ENCODE results near the gene SH3TC1. TPM values are rescaled to one million over a fixed set of nuclear protein-coding genes. Genes with fewer than 3 reads are reported as not detected.
A peak's percentile ranks its signal among the peaks of the same experiment; 100 is the strongest.

Gene SH3TC1
- total and polyA plus RNA-seq, 2 of the 13 experiments (the other 11 are each of a cell fraction or from before 2014, with no cell fraction given) = 14.9 to 21.8 TPM

DNA sequence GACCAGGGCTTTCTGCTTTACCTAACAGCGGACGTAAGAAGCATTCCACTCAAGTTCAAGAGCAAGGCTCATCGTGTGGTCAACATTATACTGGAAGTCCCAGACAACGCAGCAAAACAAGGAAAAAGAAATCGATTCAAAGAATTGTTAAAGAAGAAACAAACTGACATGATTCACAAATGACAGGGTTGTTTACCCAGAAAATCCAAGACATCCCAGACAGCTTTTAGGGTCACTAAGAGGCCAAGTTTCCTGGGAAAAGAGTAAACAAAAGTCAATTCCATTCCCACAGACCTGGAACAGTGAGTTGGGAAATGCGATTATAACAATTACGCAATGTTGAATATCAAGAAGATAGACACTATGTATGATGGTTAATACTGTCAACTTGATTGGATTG, 49.0 kb downstream of the SH3TC1 start:
- H3K27ac ChIP-seq (ENCODE audit: extremely low read length, insufficient read depth, low read length) = no peak overlapping the region
- in situ Hi-C loops (cut with HindIII; ENCODE audit: extremely low pct_ligation_motif_present, low pct_unique_long_range_greater_than_20kb) = no loop called here
- no peak for DNase-seq (ENCODE audit: low spot score)
- no peak for ATAC-seq
- H3K4me2 ChIP-seq (ENCODE audit: low read depth, low read length) = peak overlapping the region; percentile 87
- peaks cover 0 to 9% of the 10 kb centered on the region in 2 experiments; a peak in 1 of 5 replicates for H3K27me3 ChIP-seq (ENCODE audit: control insufficient read depth in 1 of 2, insufficient read depth in 2 of 2, low read length in 2 of 2)
- POLR2A ChIA-PET = no interaction called here
- 0 out of 6 replicates have a peak overlapping the region, but pooled peaks of 1 of the 3 experiments have one; percentile 54 for H3K4me3 ChIP-seq (replicated peaks in 1 of 3; ENCODE audit: insufficient read depth in 1 of 3, low read depth in 2 of 3, low read length in 3 of 3)
- no peaks in the 10 kb centered on the region for H3K79me2 ChIP-seq (ENCODE audit: insufficient read depth, low read length)
- H2AFZ ChIP-seq (ENCODE audit: low read length) = no peak overlapping the region
- TF ChIP-seq ZNF382 (CRISPR knock-in tag; IDR thresholded peaks at IDR 0.05; ENCODE audit: borderline replicate concordance) = no peak
- no peak for TF ChIP-seq POLR2AphosphoS5 (IDR thresholded peaks at IDR 0.05; ENCODE audit: low read depth, low read length)
- TF ChIP-seq CEBPB (IDR thresholded peaks at IDR 0.05; ENCODE audit: borderline replicate concordance, low read depth, low read length) = peak; percentile 83
- no peak for TF ChIP-seq SP1 (IDR thresholded peaks at IDR 0.05)
- TF ChIP-seq SP1 (CRISPR knock-in tag; IDR thresholded peaks at IDR 0.05) = no peak
- H3K9ac ChIP-seq (ENCODE audit: insufficient read depth, low read depth, low read length) = no peak overlapping the region
- no peaks in the 10 kb centered on the region for H3K9me3 ChIP-seq (ENCODE audit: low read length)
- CTCF ChIA-PET (ENCODE audit: low intra/inter-chr PET ratio, low total read pairs) = no interaction called here
- intact Hi-C loops (cut with micrococcal nuclease; ENCODE audit: unreplicated experiment) = no loop called here
- no TSS peak for BruUV-seq (replicated peaks)
- no peaks in the 10 kb centered on the region for H3K36me3 ChIP-seq (replicated peaks in 1 of 2; ENCODE audit: control insufficient read depth in 1 of 2, insufficient read depth in 2 of 2, low read length in 2 of 2)
- 16% methylated on average over 7 of the region's 7 CpGs for WGBS (ENCODE audit: low lambda C conversion rate)
- no peak for FAIRE-seq
- H3K4me1 ChIP-seq (ENCODE audit: insufficient read depth, low read length) = peaks cover 34% of the 10 kb centered on the region
- peaks cover 3% of the 10 kb centered on the region; the same call in 1 of the 2 replicates for H4K20me1 ChIP-seq (ENCODE audit: insufficient read depth, low read length)

DNA sequence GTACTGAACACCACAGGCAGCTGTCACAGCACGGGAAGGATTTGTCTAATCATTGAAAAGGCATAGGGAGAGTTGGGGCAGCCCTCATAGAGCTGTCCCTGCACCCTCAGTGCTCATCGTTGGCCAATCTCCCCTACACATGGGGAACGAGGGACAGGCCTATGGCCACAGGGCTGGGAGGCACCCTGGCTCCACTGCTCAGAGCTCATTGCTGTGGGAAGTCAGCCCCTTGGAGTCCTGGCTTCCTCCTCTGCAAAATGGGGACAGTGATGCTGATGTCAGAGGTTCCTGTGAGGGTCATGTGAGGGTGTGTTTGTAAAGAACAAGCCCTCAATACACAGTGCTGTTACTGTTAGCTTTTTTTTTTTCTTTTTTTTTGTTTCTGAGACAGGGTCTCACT, 51.1 kb downstream of the SH3TC1 start:
- Histone ChIP-seq H3K27me3 (ENCODE audit: control insufficient read depth in 1 of 2, insufficient read depth in 2 of 2, low read length in 2 of 2) (peaks cover 0 to 9% of the 10 kb centered on the region in 2 experiments; a peak in 1 of 5 replicates), H3K79me2 (ENCODE audit: insufficient read depth, low read length) (no peaks in the 10 kb centered on the region), H3K36me3 (replicated peaks in 1 of 2; ENCODE audit: control insufficient read depth in 1 of 2, insufficient read depth in 2 of 2, low read length in 2 of 2) (no peaks in the 10 kb centered on the region), H4K20me1 (ENCODE audit: insufficient read depth, low read length) (peaks cover 3% of the 10 kb centered on the region; the same call in 1 of the 2 replicates), H3K9ac (ENCODE audit: insufficient read depth, low read depth, low read length) (no peak overlapping the region), H3K27ac (ENCODE audit: extremely low read length, insufficient read depth, low read length) (no peak overlapping the region), H3K4me3 (replicated peaks in 1 of 3; ENCODE audit: insufficient read depth in 1 of 3, low read depth in 2 of 3, low read length in 3 of 3) (no peak overlapping the region), H3K4me1 (ENCODE audit: insufficient read depth, low read length) (peaks cover 38% of the 10 kb centered on the region), H3K9me3 (ENCODE audit: low read length) (no peaks in the 10 kb centered on the region), H3K4me2 (ENCODE audit: low read depth, low read length) (no peak overlapping the region), H2AFZ (ENCODE audit: low read length) (no peak overlapping the region)
- no TSS peak for BruUV-seq (replicated peaks)
- ChIA-PET CTCF (ENCODE audit: low intra/inter-chr PET ratio, low total read pairs) (no interaction called here), POLR2A (no interaction called here)
- FAIRE-seq = no peak
- no peak for ATAC-seq
- 13% methylated on average over 1 of the region's 3 CpGs for WGBS (ENCODE audit: low lambda C conversion rate)
- intact Hi-C loops (cut with micrococcal nuclease; ENCODE audit: unreplicated experiment) = no loop called here
- in situ Hi-C loops (cut with HindIII; ENCODE audit: extremely low pct_ligation_motif_present, low pct_unique_long_range_greater_than_20kb) = no loop called here
- DNase-seq (ENCODE audit: low spot score) = no peak
- TF ChIP-seq TEAD2 (CRISPR knock-in tag; IDR thresholded peaks at IDR 0.05) = no peak
- TF ChIP-seq HOXA7 (CRISPR knock-in tag; IDR thresholded peaks at IDR 0.05) = no peak
- no peak for TF ChIP-seq MBNL3 (CRISPR knock-in tag; conservative IDR thresholded peaks at IDR 0.05)
- TF ChIP-seq TARDBP (CRISPR knock-in tag; IDR thresholded peaks at IDR 0.05) = no peak
- TF ChIP-seq ZNF816 (CRISPR knock-in tag; IDR thresholded peaks at IDR 0.05; ENCODE audit: borderline replicate concordance) = no peak
- TF ChIP-seq, protein P1, sequence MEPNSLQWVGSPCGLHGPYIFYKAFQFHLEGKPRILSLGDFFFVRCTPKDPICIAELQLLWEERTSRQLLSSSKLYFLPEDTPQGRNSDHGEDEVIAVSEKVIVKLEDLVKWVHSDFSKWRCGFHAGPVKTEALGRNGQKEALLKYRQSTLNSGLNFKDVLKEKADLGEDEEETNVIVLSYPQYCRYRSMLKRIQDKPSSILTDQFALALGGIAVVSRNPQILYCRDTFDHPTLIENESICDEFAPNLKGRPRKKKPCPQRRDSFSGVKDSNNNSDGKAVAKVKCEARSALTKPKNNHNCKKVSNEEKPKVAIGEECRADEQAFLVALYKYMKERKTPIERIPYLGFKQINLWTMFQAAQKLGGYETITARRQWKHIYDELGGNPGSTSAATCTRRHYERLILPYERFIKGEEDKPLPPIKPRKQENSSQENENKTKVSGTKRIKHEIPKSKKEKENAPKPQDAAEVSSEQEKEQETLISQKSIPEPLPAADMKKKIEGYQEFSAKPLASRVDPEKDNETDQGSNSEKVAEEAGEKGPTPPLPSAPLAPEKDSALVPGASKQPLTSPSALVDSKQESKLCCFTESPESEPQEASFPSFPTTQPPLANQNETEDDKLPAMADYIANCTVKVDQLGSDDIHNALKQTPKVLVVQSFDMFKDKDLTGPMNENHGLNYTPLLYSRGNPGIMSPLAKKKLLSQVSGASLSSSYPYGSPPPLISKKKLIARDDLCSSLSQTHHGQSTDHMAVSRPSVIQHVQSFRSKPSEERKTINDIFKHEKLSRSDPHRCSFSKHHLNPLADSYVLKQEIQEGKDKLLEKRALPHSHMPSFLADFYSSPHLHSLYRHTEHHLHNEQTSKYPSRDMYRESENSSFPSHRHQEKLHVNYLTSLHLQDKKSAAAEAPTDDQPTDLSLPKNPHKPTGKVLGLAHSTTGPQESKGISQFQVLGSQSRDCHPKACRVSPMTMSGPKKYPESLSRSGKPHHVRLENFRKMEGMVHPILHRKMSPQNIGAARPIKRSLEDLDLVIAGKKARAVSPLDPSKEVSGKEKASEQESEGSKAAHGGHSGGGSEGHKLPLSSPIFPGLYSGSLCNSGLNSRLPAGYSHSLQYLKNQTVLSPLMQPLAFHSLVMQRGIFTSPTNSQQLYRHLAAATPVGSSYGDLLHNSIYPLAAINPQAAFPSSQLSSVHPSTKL (CRISPR knock-in tag; IDR thresholded peaks at IDR 0.05) = no peak
- no peak for TF ChIP-seq ZNF615 (CRISPR knock-in tag; IDR thresholded peaks at IDR 0.05; ENCODE audit: borderline replicate concordance)
- TF ChIP-seq HNRNPL (IDR thresholded peaks at IDR 0.05; ENCODE audit: low read depth, low read length) = no peak
- no peak for TF ChIP-seq GZF1 (CRISPR knock-in tag; IDR thresholded peaks at IDR 0.05)
- TF ChIP-seq GPN1 (CRISPR knock-in tag; IDR thresholded peaks at IDR 0.05; ENCODE audit: borderline replicate concordance) = no peak

All from HepG2 (cell line).